K562 (cell line): ENCODE data around the gene FGF1.

Source experiments
- BACH1 ChIP-seq: fragments of 200-800 bp; sonication (Bioruptor generic); IDR thresholded peaks from 2 replicates; pipeline ENCODE4 v1.6.1; 2016; ENCODE audit warnings: missing genetic modification characterization, missing compliant biosample characterization
- EZH2 ChIP-seq: IDR thresholded peaks from 2 replicates; pipeline ENCODE4 v1.6.1; 2012; ENCODE audit warnings: low read depth, mild to moderate bottlenecking, inconsistent platforms, low read length, borderline replicate concordance
- HDAC2 ChIP-seq: fragments of 450-650 bp; IDR thresholded peaks from 2 replicates; pipeline ENCODE4 v1.6.1; 2016; ENCODE audit warnings: mild to moderate bottlenecking
- NFATC3 ChIP-seq: fragments of 450-650 bp; IDR thresholded peaks from 2 replicates; pipeline ENCODE4 v1.6.1; 2017; ENCODE audit warnings: mild to moderate bottlenecking
- ZBTB7A ChIP-seq: IDR thresholded peaks from 2 replicates; pipeline ENCODE4 v1.6.1; 2011; ENCODE audit warnings: low read depth, mild to moderate bottlenecking, low read length, moderate library complexity, borderline replicate concordance; ENCODE audit not compliant: control insufficient read depth
- ZNF282 ChIP-seq: sonication (generic); formaldehyde crosslinking; IDR thresholded peaks from 2 replicates; pipeline ENCODE4 v1.8.1; 2023; ENCODE audit warnings: missing genetic modification reagents

DNA sequence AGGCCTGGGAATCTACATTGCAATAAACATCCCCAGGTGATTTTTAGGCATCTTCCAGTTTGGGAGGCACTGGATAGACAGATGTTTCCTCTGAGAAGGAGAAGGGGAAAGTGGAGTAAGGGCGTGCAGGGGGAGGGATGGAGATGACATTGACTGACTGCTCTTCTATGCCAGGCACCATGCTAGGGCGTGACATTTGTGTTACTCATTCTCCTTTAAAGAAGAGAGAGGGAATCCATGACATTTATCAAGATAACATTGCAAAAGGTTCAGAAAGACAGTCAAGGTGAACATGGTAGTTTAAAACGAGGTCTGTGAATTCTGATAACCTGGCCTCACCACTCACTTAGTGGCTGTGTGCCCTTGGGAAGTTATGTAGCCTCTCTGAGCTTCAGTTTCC, 35.8 kb downstream of the FGF1 start:
- TF ChIP-seq HDAC2 (no peak), ZBTB7A (no peak), ZNF282 (CRISPR knock-in tag) (no peak), EZH2 (no peak), NFATC3 (no peak), BACH1 (tag) (no peak)
